Common myeloid progenitor, CD34-positive (primary cell): ENCODE results near the gene MSS51.
"Not testable (repeated sequence)": the region's sequence is repeated elsewhere in the genome, so short reads cannot be mapped to it uniquely, and the experiment has no call there.

ENCODE experiments used
- CTCF ChIA-PET: fragments of 350-600 bp; sonication (Branson Sonifier 250); formaldehyde crosslinking; loops from one replicate; lab custom pipeline; 2021; ENCODE audit warnings: antibody characterized with exemption; lab: Charles Lee
- POLR2A ChIA-PET: fragments of 350-600 bp; sonication (Branson Sonifier 250); formaldehyde crosslinking; loops from one replicate; lab custom pipeline; 2021; ENCODE audit warnings: antibody characterized with exemption; lab: Charles Lee
- DNase-seq, 3 donors: peaks; one replicate each; pipeline versions ENCODE4 v3.0.0 to v3.0.0-alpha.2; 2013
- H3K27ac ChIP-seq, 2 experiments: 1 replicate in 1 of 2; 2 replicates in 1 of 2; pipeline ENCODE4 v1.7.0; 2013; ENCODE audit warnings: inconsistent platforms in 2 of 2, low read length in 2 of 2, mild to moderate bottlenecking in 2 of 2, low read depth in 1 of 2, moderate library complexity in 1 of 2; ENCODE audit not compliant: severe bottlenecking in 2 of 2, insufficient read depth in 1 of 2, poor library complexity in 1 of 2
- H3K27me3 ChIP-seq, 5 experiments: replicated peaks in 2 of 5; 1 replicate in 3 of 5; 2 replicates in 2 of 5; pipeline versions ENCODE4 v1.6.1 to v1.7.0; 2013; ENCODE audit warnings: low read length in 4 of 5, mild to moderate bottlenecking in 2 of 5, moderate library complexity in 2 of 5, inconsistent platforms in 1 of 5; ENCODE audit not compliant: insufficient read depth in 5 of 5, control insufficient read depth in 4 of 5
- H3K36me3 ChIP-seq, 4 experiments: 1 replicate in 2 of 4; 2 replicates in 2 of 4; pipeline versions ENCODE4 v1.6.1 to v1.7.0; 2013; ENCODE audit warnings: low read length in 3 of 4, control low read depth in 1 of 4, mild to moderate bottlenecking in 1 of 4; ENCODE audit not compliant: control insufficient read depth in 4 of 4, insufficient read depth in 4 of 4
- H3K4me1 ChIP-seq, 4 experiments: 1 replicate in 3 of 4; 2 replicates in 1 of 4; pipeline versions ENCODE4 v1.6.1 to v1.7.1; 2013; ENCODE audit warnings: low read length in 3 of 4, mild to moderate bottlenecking in 3 of 4, control low read depth in 1 of 4, inconsistent platforms in 1 of 4, moderate library complexity in 1 of 4; ENCODE audit not compliant: control insufficient read depth in 4 of 4, insufficient read depth in 4 of 4; ENCODE audit errors: control extremely low read depth in 1 of 4
- H3K4me3 ChIP-seq, 7 experiments: 1 replicate in 4 of 7; 2 replicates in 3 of 7; pipeline versions ENCODE4 v1.5.1 to v1.7.0; 2013; ENCODE audit warnings: mild to moderate bottlenecking in 7 of 7, low read length in 6 of 7, moderate library complexity in 6 of 7, inconsistent platforms in 2 of 7, low read depth in 2 of 7, control low read depth in 1 of 7; ENCODE audit not compliant: insufficient read depth in 4 of 7, control insufficient read depth in 1 of 7; ENCODE audit errors: extremely low read depth in 1 of 7
- H3K9me3 ChIP-seq, 5 experiments: 1 replicate in 4 of 5; 2 replicates in 1 of 5; pipeline versions ENCODE4 v1.6.1 to v1.7.1; 2013; ENCODE audit warnings: low read length in 4 of 5, mild to moderate bottlenecking in 2 of 5, inconsistent platforms in 1 of 5, low read depth in 1 of 5, moderate library complexity in 1 of 5; ENCODE audit not compliant: control insufficient read depth in 4 of 5, insufficient read depth in 2 of 5; ENCODE audit errors: control extremely low read depth in 1 of 5
- WGBS: methylation state at CpG from one replicate; pipeline ENCODE4 v1.1.5; 2013; ENCODE audit not compliant: insufficient coverage; 5-methylcytosine and 5-hydroxymethylcytosine counted together

The MSS51 gene

GRCh38 chr10:73394325-73394724, 39.0 kb downstream of the MSS51 start:
- H3K4me3 ChIP-seq, H3K9me3 ChIP-seq, H3K27me3 ChIP-seq, DNase-seq, CTCF ChIA-PET, H3K4me1 ChIP-seq, H3K27ac ChIP-seq: not testable (repeated sequence)
- POLR2A ChIA-PET = interaction anchor here (0.9 kb wide), 1 partner anchor 18 kb away, joined by 3 read pairs; no protein-coding TSS in a partner anchor
- peaks cover 14 to 58% (median 37%) of the 10 kb centered on the region in 4 experiments for H3K36me3 ChIP-seq
- 94% methylated on average over 2 of the region's 4 CpGs for WGBS

DNA sequence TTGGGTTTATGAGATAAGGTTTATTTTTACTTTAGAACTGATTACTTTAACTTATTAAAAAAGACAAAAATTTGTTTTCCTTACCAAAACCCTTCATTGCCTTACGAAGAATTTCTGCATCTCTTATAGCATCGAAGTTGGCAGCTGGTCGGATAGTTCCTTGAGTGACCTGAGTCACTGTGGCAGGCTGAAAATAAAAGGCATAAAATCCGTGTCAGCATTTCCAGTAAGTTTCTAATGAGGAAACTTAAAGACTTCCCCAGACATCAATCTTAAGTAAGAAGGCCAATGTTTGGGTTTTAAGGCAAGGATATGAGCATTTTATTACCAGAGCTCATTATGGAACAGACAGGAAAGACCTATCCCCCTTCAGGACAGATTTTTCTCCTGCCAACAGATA, 45.1 kb downstream of the MSS51 start:
- Histone ChIP-seq H3K4me1 (no peaks in the 10 kb centered on the region), H3K36me3 (peaks cover 26 to 72% (median 44%) of the 10 kb centered on the region in 4 experiments), H3K27ac (no peak overlapping the region), H3K4me3 (no peak overlapping the region), H3K27me3 (no peaks in the 10 kb centered on the region), H3K9me3 (no peaks in the 10 kb centered on the region)
- ChIA-PET POLR2A (no interaction called here), CTCF (no interaction called here)
- 100% methylated on average over 3 of the region's 4 CpGs for WGBS
- no peak for DNase-seq

- Histone ChIP-seq H3K9me3 (no peaks in the 10 kb centered on the region), H3K4me3 (no peak overlapping the region), H3K4me1 (no peaks in the 10 kb centered on the region), H3K27ac (no peak overlapping the region), H3K27me3 (no peaks in the 10 kb centered on the region), H3K36me3 (peaks cover 32 to 84% (median 52%) of the 10 kb centered on the region in 4 experiments)
- POLR2A ChIA-PET = no interaction called here
- WGBS = 100% methylated on average over 7 of the region's 7 CpGs
- CTCF ChIA-PET = interaction anchor here (1.5 kb wide), 1 partner anchor 122 kb away, joined by 3 read pairs; no protein-coding TSS in a partner anchor
- DNase-seq = no peak
Measured at GRCh38 chr10:73386583-73386982, 46.8 kb downstream of the MSS51 start.

DNA sequence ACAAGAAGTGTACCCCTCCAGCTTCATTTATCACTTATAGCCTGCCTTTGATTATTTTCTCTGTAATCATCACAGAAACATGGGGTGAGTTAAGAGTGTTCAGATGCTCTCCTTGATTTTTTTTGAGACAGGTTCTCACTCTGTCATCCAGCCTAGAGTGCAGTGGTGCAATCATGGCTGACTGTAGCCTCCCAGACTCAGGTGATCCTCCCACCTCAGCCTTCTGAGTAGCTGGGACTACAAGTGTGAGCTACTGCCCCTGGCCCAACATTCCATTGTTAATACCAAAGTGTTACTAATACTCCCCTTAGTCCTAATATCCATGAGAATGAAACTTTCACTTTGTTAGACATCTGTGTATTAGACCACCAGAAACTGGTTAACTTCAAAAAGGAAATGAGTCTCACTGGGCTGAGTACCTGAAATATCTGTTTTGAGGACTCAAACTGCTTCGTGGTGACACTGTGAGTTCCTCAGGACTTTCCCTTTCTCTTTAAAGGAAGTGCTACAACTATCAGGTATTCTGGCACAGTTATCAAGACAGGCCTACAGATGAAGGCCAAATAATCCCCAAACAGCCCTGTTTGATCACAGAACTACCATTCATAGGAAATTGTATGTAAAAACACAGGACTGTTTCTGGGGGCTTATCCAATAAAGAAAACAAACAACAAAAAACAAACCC, 54.2 kb downstream of the MSS51 start:
- 83% methylated on average over 1 of the region's 1 CpG for WGBS
- CTCF ChIA-PET = interaction anchor here (1.4 to 1.6 kb wide), 2 partner anchors 22 to 115 kb away, joined by 3 to 4 read pairs; no protein-coding TSS in a partner anchor
- no peak overlapping the region for H3K4me3 ChIP-seq
- peak in 2 of 3 donors; percentile 14 to 23 for DNase-seq
- peaks cover 28 to 75% (median 54%) of the 10 kb centered on the region in 4 experiments for H3K36me3 ChIP-seq
- POLR2A ChIA-PET = no interaction called here
- no peaks in the 10 kb centered on the region for H3K9me3 ChIP-seq
- H3K4me1 ChIP-seq = no peaks in the 10 kb centered on the region
- no peaks in the 10 kb centered on the region for H3K27me3 ChIP-seq
- H3K27ac ChIP-seq = no peak overlapping the region

- H3K27me3 ChIP-seq = no peaks in the 10 kb centered on the region
- WGBS = 100% methylated on average over 2 of the region's 3 CpGs
- peaks cover 19 to 65% (median 43%) of the 10 kb centered on the region in 4 experiments for H3K36me3 ChIP-seq
Measured at GRCh38 chr10:73376679-73377078, 56.7 kb downstream of the MSS51 start.

More at GRCh38 chr10:73376679-73377078, 56.7 kb downstream of the MSS51 start:
- ChIA-PET POLR2A (no interaction called here), CTCF (no interaction called here)
- H3K4me1 ChIP-seq = no peaks in the 10 kb centered on the region
- no peak overlapping the region for H3K4me3 ChIP-seq
- no peaks in the 10 kb centered on the region for H3K9me3 ChIP-seq
- no peak for DNase-seq
- no peak overlapping the region for H3K27ac ChIP-seq
